GM21619 (cell line): ENCODE data around the gene MYADML2.

ENCODE experiments used
- ATAC-seq: cut with Tn5 transposase; IDR thresholded peaks from one replicate; pipeline ENCODE4 v1.9.1; 2021; ENCODE audit not compliant: unreplicated experiment

Gene MYADML2

GRCh38 chr17:81901167-81902022, 45.6 kb downstream of the MYADML2 start:
- ATAC-seq = no peak

GRCh38 chr17:81900181-81900820, 46.7 kb downstream of the MYADML2 start:
- ATAC-seq = no peak

- no peak for ATAC-seq
Observed at GRCh38 chr17:81899514-81900166, 47.4 kb downstream of the MYADML2 start.

DNA sequence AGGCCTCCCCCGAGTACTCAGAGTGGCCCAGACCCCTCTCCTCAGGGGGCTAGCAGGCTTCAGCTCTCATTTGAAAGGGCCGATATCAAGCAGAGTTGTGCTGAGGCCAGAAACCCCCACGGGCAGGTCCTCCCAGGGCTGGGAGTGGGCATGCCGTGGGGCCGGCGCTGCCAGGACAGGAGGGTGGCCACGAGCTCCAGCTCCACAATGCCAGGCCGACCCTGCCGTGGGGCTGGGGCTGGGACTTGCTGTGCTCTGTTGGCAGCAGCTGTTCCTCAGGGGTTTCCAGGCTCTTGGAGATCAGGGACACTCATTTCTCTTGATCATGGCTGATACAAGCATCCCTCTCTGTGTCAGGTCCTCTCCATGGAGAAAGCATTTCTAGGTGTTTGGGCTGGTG, 48.1 kb downstream of the MYADML2 start:
- no peak for ATAC-seq

GRCh38 chr17:81898029-81898866, 48.8 kb downstream of the MYADML2 start:
- ATAC-seq = no peak

GRCh38 chr17:81895400-81895799, 51.6 kb downstream of the MYADML2 start:
- no peak for ATAC-seq

DNA sequence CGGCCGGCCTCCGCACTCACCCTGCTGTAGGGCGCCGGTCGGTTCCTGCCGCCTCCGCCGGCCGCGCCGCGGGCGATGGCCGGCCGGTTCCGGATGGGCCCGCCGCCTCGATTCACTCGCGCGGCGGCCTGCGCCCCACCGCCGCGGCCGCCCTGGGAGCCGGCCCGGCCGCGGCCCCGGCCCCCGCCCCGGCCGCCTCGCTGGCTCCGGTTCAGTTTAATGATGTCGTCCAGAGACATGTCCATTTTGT, 55.8 kb downstream of the MYADML2 start:
- ATAC-seq = no peak

DNA sequence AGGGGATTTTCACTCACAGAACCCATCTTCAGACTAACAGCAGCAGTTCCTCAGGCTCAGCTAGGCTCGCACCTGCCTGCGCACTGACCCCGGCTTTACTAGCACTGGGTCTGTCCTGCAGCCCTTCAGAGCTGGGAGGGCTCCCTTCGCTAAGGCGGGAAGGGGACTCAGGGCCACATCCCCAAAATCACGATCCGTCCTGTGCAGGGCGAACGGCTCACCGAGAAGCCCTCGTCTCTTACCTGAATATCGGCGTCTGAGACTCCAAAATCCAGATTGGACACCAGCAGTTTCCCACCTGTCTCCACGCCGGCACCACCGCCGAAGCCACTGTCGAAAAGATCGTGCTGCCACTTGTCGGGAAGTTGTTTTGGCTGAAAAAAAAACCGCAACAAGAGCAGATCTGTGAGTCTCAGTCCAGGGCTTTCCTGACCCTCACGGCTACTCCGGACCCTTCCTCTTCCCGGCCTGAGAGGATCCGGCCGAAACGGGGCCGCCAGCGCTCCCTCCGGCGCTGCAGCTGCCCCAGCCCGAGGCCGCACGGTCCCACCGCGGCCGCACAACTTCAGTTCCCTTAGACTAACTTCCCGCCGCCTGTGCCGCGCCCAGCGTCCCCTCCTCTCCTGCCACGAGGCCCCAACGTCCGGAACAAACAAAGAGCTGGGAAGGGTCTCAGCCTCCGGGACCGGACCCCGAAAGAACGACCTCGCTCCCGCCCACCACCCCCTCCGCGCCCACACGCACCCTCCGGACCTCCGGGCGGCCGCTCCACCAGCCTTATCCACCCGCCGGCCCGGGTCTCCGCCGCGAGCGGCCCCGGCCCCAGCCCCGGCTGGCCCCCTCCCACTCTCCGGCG, 56.4 kb downstream of the MYADML2 start:
- ATAC-seq = peak; percentile 8
